Measurements from ENCODE around the gene IL16.

IL16 gene

DNA sequence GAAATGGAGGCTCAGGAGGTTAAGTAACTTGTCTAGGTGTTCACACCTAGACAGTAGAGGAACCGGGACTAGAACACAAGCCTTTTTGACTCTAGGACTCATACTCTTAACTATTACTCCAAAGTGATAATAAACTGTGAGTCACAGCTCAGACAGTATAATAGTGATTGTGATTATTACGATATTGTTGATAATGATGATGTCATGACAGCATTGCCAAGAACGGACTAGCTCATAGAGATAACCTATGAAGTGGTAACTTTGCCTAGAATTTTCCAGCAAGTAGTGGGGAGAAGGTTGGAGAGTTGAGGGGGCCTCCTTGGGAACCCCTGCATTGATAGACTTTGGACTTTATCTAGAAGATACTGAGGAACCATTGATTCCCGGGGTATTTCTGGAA is 93.2 kb downstream of the IL16 start:
- in situ Hi-C loops (cut with MboI; ENCODE audit: low sequenced_read_pairs, unreplicated experiment) = loop anchor here (10.0 kb wide), 1 partner anchor 45 kb away; no protein-coding TSS in a partner anchor
- TF ChIP-seq, protein P1, sequence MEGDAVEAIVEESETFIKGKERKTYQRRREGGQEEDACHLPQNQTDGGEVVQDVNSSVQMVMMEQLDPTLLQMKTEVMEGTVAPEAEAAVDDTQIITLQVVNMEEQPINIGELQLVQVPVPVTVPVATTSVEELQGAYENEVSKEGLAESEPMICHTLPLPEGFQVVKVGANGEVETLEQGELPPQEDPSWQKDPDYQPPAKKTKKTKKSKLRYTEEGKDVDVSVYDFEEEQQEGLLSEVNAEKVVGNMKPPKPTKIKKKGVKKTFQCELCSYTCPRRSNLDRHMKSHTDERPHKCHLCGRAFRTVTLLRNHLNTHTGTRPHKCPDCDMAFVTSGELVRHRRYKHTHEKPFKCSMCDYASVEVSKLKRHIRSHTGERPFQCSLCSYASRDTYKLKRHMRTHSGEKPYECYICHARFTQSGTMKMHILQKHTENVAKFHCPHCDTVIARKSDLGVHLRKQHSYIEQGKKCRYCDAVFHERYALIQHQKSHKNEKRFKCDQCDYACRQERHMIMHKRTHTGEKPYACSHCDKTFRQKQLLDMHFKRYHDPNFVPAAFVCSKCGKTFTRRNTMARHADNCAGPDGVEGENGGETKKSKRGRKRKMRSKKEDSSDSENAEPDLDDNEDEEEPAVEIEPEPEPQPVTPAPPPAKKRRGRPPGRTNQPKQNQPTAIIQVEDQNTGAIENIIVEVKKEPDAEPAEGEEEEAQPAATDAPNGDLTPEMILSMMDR (IDR thresholded peaks at IDR 0.05; ENCODE audit: borderline replicate concordance, control extremely low read depth, extremely low read depth, insufficient read depth, missing control alignments) = no peak
- no peak for DNase-seq (ENCODE audit: low spot score)

DNA sequence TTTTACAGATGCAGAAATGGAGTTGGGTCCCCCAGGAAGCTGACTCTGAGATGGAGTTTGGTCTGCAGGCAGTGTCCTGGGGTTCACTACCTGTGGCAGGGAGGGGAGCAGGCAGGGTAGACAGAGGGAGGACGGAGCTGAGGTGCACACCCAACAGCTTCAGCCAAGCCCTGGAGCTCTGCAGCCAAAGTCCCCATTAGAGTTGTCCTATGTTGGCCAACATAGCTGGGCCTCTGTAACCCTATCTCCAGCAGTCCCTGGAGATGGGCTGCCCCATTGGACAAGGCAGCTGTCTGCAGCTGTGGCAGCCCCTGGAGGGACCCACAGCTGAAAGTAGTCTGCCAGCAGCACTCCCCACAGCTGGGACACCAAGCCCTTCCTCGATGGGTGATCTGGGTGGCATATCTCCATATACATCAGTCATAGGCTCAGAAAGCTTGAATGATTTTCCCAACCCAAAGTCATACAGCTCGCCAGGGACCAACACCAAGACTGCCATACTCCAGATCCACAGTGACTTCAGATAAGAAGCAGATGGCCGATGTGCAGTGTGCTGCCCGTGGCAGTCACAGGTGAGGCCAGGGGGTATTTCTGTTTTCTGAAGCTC is 95.3 kb downstream of the IL16 start:
- in situ Hi-C loops (cut with MboI; ENCODE audit: low sequenced_read_pairs, unreplicated experiment) = no loop called here
- no peak for DNase-seq (ENCODE audit: low spot score)
- TF ChIP-seq, protein P1 (IDR thresholded peaks at IDR 0.05; ENCODE audit: borderline replicate concordance, control extremely low read depth, extremely low read depth, insufficient read depth, missing control alignments) = no peak

DNA sequence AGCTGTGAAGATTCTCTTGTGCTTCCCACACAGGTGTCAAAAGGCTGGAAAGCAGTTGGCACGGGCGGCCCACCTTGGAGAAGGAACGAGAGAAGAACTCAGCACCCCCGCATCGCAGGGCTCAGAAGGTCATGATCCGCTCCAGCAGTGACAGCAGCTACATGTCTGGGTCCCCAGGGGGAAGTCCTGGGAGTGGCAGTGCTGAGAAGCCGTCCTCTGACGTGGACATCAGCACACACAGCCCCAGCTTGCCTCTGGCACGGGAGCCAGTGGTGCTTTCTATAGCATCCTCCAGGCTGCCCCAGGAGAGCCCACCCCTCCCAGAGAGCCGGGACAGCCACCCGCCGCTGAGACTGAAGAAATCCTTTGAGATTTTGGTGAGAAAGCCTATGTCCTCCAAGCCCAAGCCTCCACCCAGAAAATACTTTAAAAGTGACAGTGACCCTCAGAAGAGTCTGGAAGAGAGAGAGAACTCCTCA is 95.9 kb downstream of the IL16 start:
- in situ Hi-C loops (cut with MboI; ENCODE audit: low sequenced_read_pairs, unreplicated experiment) = no loop called here
- peak; percentile 69 for DNase-seq (ENCODE audit: low spot score)
- TF ChIP-seq, protein P1 (IDR thresholded peaks at IDR 0.05; ENCODE audit: borderline replicate concordance, control extremely low read depth, extremely low read depth, insufficient read depth, missing control alignments) = no peak

DNA sequence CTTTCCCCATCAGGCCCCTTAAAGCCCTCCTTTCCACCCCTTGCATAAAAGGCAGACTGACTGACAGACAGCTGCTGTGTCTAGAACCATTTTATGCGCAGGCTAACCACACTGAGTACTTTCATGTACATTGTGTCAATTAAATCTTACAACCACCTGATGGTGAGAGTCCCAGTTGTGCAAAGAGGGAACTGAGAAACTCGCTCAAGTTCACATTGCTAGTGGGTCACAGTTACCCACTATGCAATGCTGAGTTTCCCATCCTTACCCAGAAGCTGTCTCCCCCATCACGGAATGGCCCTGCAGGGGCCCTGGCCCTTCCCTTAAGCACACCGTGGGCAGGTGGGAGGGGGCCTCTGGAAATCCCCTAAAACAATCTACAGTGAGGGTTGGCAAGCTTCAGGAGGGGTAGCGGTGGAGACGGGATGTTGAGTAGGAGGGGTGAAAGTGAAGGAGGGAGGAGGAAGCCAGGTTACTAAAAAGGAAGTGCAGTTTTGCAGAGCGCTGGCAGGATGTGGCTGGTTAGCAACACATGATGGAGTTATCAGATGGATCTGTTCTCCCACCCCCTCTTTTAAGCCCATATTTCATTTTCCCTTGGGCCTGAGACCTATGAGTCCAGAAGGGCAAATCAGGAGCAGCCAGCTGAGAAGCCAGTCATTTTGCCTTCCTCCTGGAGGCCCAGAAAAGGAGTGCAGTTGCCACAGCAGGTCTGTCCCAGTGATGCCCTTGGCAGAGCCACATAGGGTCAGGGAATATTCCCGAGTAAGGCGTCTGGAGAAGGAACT is 97.2 kb downstream of the IL16 start:
- DNase-seq (ENCODE audit: low spot score) = peak; percentile 71
- in situ Hi-C loops (cut with MboI; ENCODE audit: low sequenced_read_pairs, unreplicated experiment) = no loop called here
- TF ChIP-seq, protein P1 (IDR thresholded peaks at IDR 0.05; ENCODE audit: borderline replicate concordance, control extremely low read depth, extremely low read depth, insufficient read depth, missing control alignments) = no peak

DNA sequence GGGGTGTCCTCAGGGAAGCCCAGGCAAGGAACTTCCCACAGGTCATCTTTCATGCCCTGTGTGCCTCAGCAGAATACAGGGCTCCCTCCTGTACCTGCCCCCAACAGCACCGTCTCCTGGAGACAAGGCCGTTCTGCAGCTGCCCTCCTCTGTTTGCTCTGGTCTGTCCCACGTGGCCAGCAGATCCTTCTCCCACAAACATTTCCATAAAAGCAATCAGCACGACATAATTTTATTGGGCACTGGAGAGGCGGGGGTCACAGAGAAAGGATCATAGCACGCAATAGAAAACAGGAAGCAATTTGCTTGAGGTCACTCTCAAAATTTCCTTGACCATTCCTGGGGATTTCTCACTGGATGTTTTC is 97.8 kb downstream of the IL16 start:
- TF ChIP-seq, protein P1 (IDR thresholded peaks at IDR 0.05; ENCODE audit: borderline replicate concordance, control extremely low read depth, extremely low read depth, insufficient read depth, missing control alignments) = peak; percentile 39

DNA sequence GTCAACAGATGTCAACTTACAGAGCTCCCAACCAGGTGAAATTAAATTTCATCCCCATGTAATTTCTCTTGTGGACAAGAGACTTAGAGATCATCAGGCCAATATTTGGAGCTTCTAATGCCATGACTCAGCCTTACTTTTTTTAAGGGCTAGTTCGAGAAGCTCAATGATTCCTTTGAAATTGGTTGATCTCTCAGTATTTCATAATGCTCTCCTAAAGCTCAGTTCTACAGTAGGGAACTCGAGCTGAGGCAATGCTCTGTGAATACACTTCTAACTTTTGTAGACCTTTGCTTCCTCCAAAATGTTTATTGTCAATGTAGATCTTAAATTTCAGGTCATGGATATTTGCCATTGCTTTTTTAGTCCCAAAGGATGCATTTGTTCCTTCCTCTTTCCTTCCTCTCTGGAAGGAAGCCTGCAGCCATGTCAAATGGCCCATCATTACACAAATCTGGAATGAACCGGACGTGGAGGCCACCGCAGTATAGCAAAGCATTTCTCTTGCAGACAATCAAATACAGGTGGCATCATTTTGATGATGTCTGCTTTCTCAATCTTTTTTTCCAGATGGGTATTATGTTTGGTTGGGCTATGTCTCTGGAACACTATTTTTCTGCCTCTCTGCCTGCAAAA is 98.9 kb downstream of the IL16 start:
- no peak for DNase-seq (ENCODE audit: low spot score)
- TF ChIP-seq, protein P1 (IDR thresholded peaks at IDR 0.05; ENCODE audit: borderline replicate concordance, control extremely low read depth, extremely low read depth, insufficient read depth, missing control alignments) = no peak
- in situ Hi-C loops (cut with MboI; ENCODE audit: low sequenced_read_pairs, unreplicated experiment) = no loop called here

More for the DNA sequence above, 97.8 kb downstream of the IL16 start:
- in situ Hi-C loops (cut with MboI; ENCODE audit: low sequenced_read_pairs, unreplicated experiment) = no loop called here
- no peak for DNase-seq (ENCODE audit: low spot score)
